NOMO-1 treated with DMSO at 0.1 percent for 48 hours (cell line): Measurements from ENCODE around the gene PDGFC.

ENCODE experiments used
- DNase-seq: peaks from one replicate; lab custom pipeline; 2025; ENCODE audit not compliant: unreplicated experiment; lab: John Stamatoyannopoulos, UW

Gene PDGFC

DNA sequence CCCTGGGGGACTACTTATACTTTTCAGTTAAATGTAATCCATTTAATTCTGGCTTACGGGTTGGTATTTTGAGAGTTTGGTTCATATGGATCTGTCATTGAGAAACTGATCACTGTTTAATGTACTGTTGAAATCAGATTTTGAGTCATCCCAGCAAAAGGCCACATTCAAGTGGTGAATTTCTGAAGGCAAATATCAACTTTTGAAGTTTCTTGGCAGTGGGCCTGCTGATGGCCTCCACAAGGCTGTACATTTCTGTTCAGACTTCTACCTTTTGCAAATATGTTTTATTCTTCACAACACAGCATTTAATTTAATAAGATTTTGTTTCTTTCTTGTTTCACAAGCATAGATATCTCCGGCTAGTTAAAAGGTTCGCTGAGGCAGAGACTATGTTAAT, 138.7 kb downstream of the PDGFC start:
- DNase-seq, result no peak

DNA sequence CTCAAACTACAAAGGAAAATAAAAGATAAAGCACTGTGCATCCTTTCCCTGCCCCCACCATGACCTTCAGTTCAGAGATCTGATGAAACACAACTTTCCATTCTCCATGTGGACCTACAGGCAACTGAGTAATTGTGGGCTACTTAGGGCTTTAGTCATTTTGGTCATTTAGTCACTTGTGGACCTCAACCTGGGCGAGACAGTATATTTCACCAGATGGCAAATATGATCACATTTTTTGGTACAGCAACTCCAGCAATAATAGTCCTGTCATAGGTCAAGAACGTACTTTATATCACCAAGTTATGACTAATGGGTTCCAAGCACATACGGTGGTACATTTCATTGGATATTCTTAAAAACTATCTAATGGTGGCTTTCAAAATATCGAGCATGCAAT, 141.2 kb downstream of the PDGFC start:
- peak; percentile 4 for DNase-seq

- peak; percentile 93 for DNase-seq
These were observed 142.3 kb downstream of the PDGFC start for GRCh38 chr4:156829201-156829873.

DNA sequence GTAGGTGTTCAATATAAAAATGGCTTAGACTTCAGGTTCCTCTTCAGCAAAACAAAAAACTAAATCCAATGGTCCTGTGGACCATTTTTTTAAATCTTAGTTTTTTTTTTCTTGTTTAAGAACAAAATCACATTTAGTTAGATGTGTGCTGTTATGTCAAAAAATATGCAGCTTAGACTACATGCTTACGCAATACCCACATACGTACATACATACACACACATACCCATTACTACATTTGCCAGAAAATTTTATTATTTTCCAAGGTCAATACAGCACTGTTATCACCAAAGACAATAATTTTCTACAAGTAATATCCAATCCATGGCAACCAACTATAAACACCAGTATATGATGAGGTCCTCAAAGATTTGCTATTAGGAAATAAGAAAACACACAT, 144.1 kb downstream of the PDGFC start:
- DNase-seq, result no peak

DNA sequence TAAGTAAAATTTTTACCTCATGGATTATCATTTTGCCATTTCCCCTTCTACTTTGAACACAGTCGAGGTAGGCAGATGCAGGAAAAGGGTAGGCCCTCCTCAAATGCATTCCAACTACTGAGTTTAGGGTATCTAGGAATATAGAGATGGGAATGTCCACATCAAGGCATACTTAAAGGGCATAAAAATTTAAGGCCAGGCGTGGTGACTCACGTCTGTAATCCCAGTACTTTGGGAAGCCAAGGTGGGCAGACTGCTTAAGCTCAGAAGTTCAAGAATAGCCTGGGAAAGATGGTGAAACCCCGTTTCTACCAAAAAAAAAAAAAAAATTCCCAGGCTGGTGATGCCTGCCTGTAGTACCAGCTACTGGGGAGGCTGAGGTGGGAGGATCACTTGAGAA, 146.5 kb downstream of the PDGFC start:
- no peak for DNase-seq

GRCh38 chr4:156824451-156825060, 147.0 kb downstream of the PDGFC start:
- no peak for DNase-seq

- DNase-seq, result no peak
These were observed 150.7 kb downstream of the PDGFC start for GRCh38 chr4:156820931-156821330.

- no peak for DNase-seq
These were observed 155.2 kb downstream of the PDGFC start for GRCh38 chr4:156816360-156816755.

- DNase-seq, result no peak
These were observed 155.8 kb downstream of the PDGFC start for GRCh38 chr4:156815717-156816359.

DNA sequence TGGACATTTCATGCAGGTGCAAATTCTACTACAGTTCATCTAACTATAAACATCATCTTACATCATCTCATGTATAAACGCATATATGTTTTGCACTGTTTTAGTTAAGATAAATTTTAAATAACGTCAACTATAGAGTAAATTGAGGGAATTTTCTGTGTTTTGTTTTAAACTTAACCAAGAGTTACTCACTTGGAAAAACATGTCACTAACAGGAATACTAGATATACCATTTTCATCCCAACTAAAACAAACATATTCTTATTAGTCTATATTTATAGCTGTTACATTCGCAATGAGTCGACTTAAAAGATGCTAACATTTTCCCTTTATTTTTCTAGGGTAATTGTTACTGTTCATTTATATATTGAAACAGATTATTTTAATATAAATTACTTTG, 159.6 kb downstream of the PDGFC start:
- DNase-seq, result no peak

DNA sequence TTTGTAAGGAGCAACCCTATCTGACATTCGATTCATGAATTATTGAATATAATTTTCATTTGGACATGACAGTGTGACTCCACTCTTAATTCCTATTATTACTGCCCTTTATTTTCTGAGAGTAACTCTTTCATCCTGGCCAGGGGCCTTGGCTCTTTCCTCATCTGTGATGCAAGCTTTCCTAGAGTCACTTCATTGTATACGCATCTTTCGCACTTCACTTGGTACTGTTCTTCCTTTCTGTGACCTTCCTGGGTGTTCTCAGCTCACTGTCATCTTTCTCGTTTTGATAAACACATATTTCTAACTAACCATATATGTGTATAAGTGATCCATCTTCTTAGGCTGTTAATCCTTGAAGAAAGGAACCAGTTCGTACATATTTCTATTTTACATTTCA, 160.3 kb downstream of the PDGFC start:
- no peak for DNase-seq

- no peak for DNase-seq
These were observed 165.9 kb downstream of the PDGFC start for GRCh38 chr4:156805696-156806095.

GRCh38 chr4:156803056-156803455, 168.5 kb downstream of the PDGFC start:
- no peak for DNase-seq

DNA sequence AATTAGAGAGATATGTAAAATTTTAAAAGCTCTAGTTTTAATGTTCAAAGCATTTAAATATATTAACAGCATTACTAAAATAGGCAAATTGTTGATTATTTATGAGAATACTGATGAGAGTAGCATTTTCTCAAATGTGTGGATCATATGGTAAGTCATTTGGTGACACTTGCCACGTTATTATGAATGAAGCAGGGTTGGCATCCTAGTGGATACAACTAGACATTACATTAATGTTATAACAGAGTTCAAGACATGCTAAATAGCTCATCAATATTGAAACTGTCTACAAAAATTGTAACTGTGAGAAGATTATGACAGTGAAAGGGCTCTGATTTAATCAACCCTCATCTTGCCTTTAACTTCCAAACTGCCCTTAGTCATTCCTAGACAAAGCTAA, 171.1 kb downstream of the PDGFC start:
- DNase-seq, result no peak

- DNase-seq, result no peak
These were observed 172.4 kb downstream of the PDGFC start for GRCh38 chr4:156799121-156799589.

DNA sequence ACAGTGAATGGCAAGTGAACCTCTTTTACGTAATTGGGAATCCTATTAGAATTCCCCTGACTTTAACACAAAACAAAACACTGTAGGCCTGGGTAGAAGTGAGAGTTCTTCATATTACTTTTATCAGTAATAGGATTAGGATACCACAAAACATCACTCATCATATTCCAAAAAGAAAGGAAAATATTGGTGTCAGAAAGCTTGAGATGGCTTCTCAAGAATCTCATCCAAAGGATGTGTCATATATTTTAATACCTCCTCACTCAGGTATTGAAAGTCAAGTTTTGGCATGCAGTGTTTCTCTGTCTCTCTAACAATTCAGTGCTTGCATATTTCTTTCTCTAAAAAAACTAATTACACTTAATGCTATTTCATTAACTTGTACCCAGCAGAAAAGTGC, 173.2 kb downstream of the PDGFC start:
- no peak for DNase-seq

DNA sequence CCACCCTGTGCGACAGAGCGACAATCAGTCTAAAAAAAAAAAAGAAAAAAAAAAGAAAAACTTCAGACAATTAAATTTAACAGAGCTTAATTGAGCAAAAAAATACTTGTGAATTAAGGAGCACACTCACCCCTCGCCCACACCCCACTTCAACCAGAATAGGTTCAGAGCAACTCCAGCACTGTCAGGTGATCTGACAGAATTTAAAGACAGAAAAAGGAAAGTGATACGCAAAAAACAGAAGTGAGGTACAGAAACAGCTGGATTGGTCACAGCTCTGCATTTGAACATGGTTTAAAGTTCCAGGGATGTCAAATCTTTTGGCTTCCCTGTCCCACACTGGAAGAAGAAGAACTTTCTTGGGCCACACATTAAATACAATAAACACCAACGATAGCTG, 174.4 kb downstream of the PDGFC start:
- no peak for DNase-seq

DNA sequence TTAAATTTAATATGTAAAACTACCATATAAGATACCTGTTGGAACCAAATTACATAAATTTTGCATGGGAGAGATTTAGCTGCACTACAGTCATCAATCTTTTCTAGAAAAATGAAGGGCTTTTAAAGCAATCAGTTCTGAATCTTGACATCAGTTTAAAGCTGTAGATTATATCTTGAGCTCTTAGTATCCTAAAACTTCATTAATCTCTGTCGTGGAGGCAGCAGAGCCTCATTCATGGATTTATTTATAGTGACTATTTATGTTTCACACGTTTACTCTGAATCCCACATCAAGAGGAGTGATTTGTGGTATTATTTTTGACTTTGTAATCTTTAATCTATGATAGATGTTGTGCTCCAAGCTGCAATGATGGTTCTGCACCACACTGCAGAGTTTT, 175.9 kb downstream of the PDGFC start:
- no peak for DNase-seq

DNA sequence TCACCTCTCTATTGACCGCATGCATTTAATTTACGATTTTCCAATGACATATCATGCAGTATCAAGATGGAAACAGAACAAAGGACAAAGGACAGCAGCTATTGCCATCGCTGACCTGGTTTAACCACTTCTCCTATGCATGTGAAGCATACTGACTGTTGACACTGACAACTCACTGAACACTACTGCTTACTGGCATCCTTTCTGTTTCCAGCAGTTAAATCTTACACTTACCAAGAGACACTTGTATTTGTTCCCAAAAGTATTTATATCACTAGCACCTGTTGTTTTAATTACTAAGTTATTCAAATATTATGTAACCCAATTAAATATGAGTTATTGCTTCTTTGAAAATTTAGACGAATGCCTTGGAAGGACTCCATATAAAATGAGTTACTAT, 176.7 kb downstream of the PDGFC start:
- DNase-seq, result no peak

- DNase-seq, result no peak
These were observed 179.0 kb downstream of the PDGFC start for GRCh38 chr4:156792462-156793085.

- no peak for DNase-seq
These were observed 180.7 kb downstream of the PDGFC start for GRCh38 chr4:156790866-156791265.

GRCh38 chr4:156788782-156789181, 182.8 kb downstream of the PDGFC start:
- peak; percentile 59 for DNase-seq
